ENCODE data around the gene CDC14C.

The CDC14C gene

GRCh38 chr7:48976850-48977249 is 52.5 kb downstream of the CDC14C start:
- no peak for DNase-seq

Data from RPMI8226 (cell line).